GM12878 (cell line): Measurements from ENCODE around the gene ALDH18A1. TPM values are rescaled to one million over a fixed set of nuclear protein-coding genes. Genes with fewer than 3 reads are reported as not detected.

ENCODE experiments used
- ATAC-seq: fragments of 200-7000 bp; cut with Tn5 transposase; 3 replicates; pipeline ENCODE4 v1.9.1; 2020; ENCODE audit warnings: mild to moderate bottlenecking, moderate library complexity
- BruUV-seq: library from RNA; stranded (reverse); fragments of 400-500 nt; replicated peaks from 2 replicates; lab custom pipeline; 2021; lab: Mats Ljungman, UMichigan
- CTCF ChIA-PET: fragments of 300-600 bp; sonication (Branson Sonifier 250); formaldehyde crosslinking; extraction: SDS; loops from one replicate; lab custom pipeline; 2021; ENCODE audit warnings: inconsistent platforms; lab: Yijun Ruan, JAX
- POLR2A ChIA-PET: fragments of 350-600 bp; formaldehyde crosslinking; extraction: SDS; loops from one replicate; lab custom pipeline; 2021; ENCODE audit warnings: inconsistent platforms; lab: Charles Lee
- RAD21 ChIA-PET: fragments of 300-600 bp; sonication (Branson Sonifier 250); formaldehyde crosslinking; loops from one replicate; lab custom pipeline; 2023; ENCODE audit warnings: antibody characterized with exemption; ENCODE audit not compliant: unreplicated experiment; lab: Charles Lee
- SMC1A ChIA-PET: fragments of 300-600 bp; sonication (Branson Sonifier 250); formaldehyde crosslinking; loops from one replicate; lab custom pipeline; 2023; ENCODE audit not compliant: unreplicated experiment, uncharacterized antibody; lab: Charles Lee
- DNase-seq: peaks from one replicate; pipeline ENCODE4 v3.0.0-alpha.2; 2011; ENCODE audit warnings: low read depth, low spot score
- FAIRE-seq: peaks from 3 replicates; lab custom pipeline; 2011; peaks lifted over from hg19 to GRCh38; lab: Jason Lieb, UNC
- H2AFZ ChIP-seq: 2 replicates; pipeline ENCODE4 v1.6.0; 2011; ENCODE audit warnings: low read depth, low read length, control low read depth; ENCODE audit not compliant: control insufficient read depth
- H3K27ac ChIP-seq: 2 replicates; pipeline ENCODE4 v1.5.1; 2011; ENCODE audit warnings: control low read depth; ENCODE audit not compliant: control insufficient read depth, insufficient read depth
- H3K27me3 ChIP-seq, 2 experiments: replicated peaks in 1 of 2; 2 replicates each; pipeline versions ENCODE4 v1.6.0 to v1.6.1; 2011; ENCODE audit warnings: low read length in 1 of 2; ENCODE audit not compliant: control insufficient read depth in 2 of 2, insufficient read depth in 2 of 2
- H3K36me3 ChIP-seq, 2 experiments: 2 replicates each; pipeline ENCODE4 v1.5.1; 2011; ENCODE audit warnings: low read length in 1 of 2; ENCODE audit not compliant: control insufficient read depth in 2 of 2, insufficient read depth in 2 of 2
- H3K4me1 ChIP-seq: 2 replicates; pipeline ENCODE4 v1.6.1; 2011; ENCODE audit warnings: mild to moderate bottlenecking, low read length, moderate library complexity, mixed read lengths; ENCODE audit not compliant: control insufficient read depth, insufficient read depth
- H3K4me2 ChIP-seq: 2 replicates; pipeline ENCODE4 v1.6.0; 2011; ENCODE audit warnings: control low read depth; ENCODE audit not compliant: control insufficient read depth, insufficient read depth
- H3K4me3 ChIP-seq: fragments of 200-600 bp; sonication (generic); 2 replicates; pipeline ENCODE4 v1.5.1; 2016
- H3K79me2 ChIP-seq: 2 replicates; pipeline ENCODE4 v1.6.0; 2011; ENCODE audit warnings: low read length; ENCODE audit not compliant: control insufficient read depth, insufficient read depth
- H3K9ac ChIP-seq: 2 replicates; pipeline ENCODE4 v1.8.0; 2011; ENCODE audit warnings: low read length, control low read depth, mixed read lengths; ENCODE audit not compliant: control insufficient read depth, insufficient read depth
- H3K9me3 ChIP-seq: replicated peaks from 3 replicates; pipeline ENCODE4 v1.5.1; 2011; ENCODE audit warnings: mild to moderate bottlenecking, low read length; ENCODE audit not compliant: control insufficient read depth, insufficient read depth
- H4K20me1 ChIP-seq: 2 replicates; pipeline ENCODE4 v1.6.0; 2011; ENCODE audit not compliant: control insufficient read depth, insufficient read depth
- CHD2 ChIP-seq: IDR thresholded peaks from 2 replicates; pipeline ENCODE4 v1.6.1; 2011; ENCODE audit warnings: low read depth, low read length, improper control_type of control experiment, borderline replicate concordance
- EGR1 ChIP-seq, 2 experiments: IDR thresholded peaks; 1 replicate in 1 of 2; 2 replicates in 1 of 2; pipeline ENCODE4 v1.6.1; 2011 to 2012; ENCODE audit warnings: low read depth in 2 of 2, low read length in 2 of 2, borderline replicate concordance in 1 of 2, mild to moderate bottlenecking in 1 of 2, moderate library complexity in 1 of 2
- EP300 ChIP-seq, 2 experiments: fragments of 150-350 bp in 1 of 2; IDR thresholded peaks; 2 replicates each; pipeline ENCODE4 v1.6.1; 2011 to 2012; ENCODE audit warnings: low read depth in 2 of 2, low read length in 2 of 2, borderline replicate concordance in 1 of 2, improper control_type of control experiment in 1 of 2, inconsistent platforms in 1 of 2; ENCODE audit not compliant: control insufficient read depth in 1 of 2
- IKZF2 ChIP-seq, 2 experiments: fragments of 450-650 bp; IDR thresholded peaks; 2 replicates each; pipeline ENCODE4 v1.6.1; 2017; ENCODE audit warnings: mild to moderate bottlenecking in 2 of 2, moderate library complexity in 2 of 2
- KLF5 ChIP-seq: fragments of 450-650 bp; IDR thresholded peaks from 2 replicates; pipeline ENCODE4 v1.6.1; 2014; ENCODE audit warnings: mild to moderate bottlenecking; ENCODE audit not compliant: partially characterized antibody
- MLLT1 ChIP-seq: fragments of 450-650 bp; IDR thresholded peaks from 2 replicates; pipeline ENCODE4 v1.6.1; 2016; ENCODE audit warnings: mild to moderate bottlenecking
- NFIC ChIP-seq: IDR thresholded peaks from 2 replicates; pipeline ENCODE4 v1.6.1; 2012; ENCODE audit warnings: low read depth, mild to moderate bottlenecking, inconsistent platforms, low read length, moderate library complexity
- NFXL1 ChIP-seq: fragments of 450-650 bp; IDR thresholded peaks from 2 replicates; pipeline ENCODE4 v1.6.1; 2017; ENCODE audit warnings: antibody characterized with exemption, mild to moderate bottlenecking, borderline replicate concordance
- POLR2A ChIP-seq: IDR thresholded peaks from 2 replicates; pipeline ENCODE4 v1.6.1; 2011; ENCODE audit warnings: low read depth, mild to moderate bottlenecking, low read length
- SUZ12 ChIP-seq: fragments of 200-600 bp; sonication (generic); IDR thresholded peaks from one replicate; pipeline ENCODE4 v1.6.1; 2018; ENCODE audit warnings: antibody characterized with exemption, mild to moderate bottlenecking; ENCODE audit not compliant: unreplicated experiment
- TCF3 ChIP-seq: IDR thresholded peaks from 2 replicates; pipeline ENCODE4 v1.6.1; 2012; ENCODE audit warnings: low read depth, mild to moderate bottlenecking, low read length, borderline replicate concordance; ENCODE audit not compliant: insufficient read depth
- TCF7 ChIP-seq: IDR thresholded peaks from 2 replicates; pipeline ENCODE4 v1.6.1; 2014; ENCODE audit warnings: antibody characterized with exemption, borderline replicate concordance
- YBX1 ChIP-seq: fragments of 450-650 bp; IDR thresholded peaks from 2 replicates; pipeline ENCODE4 v1.6.1; 2016; ENCODE audit warnings: antibody characterized with exemption
- WGBS: methylation state at CpG from one replicate; pipeline ENCODE4 v1.1.6; 2016; ENCODE audit warnings: low lambda C conversion rate; ENCODE audit not compliant: insufficient replicate concordance, insufficient coverage; ENCODE audit errors: missing lambda C conversion rate; 5-methylcytosine and 5-hydroxymethylcytosine counted together
- in situ Hi-C: fragments of 300-500 bp; cut with MboI; formaldehyde crosslinking; loops from 9 replicates; pipeline ENCODE4 v1.14.3; 2018; ENCODE audit warnings: mixed read lengths
- intact Hi-C: fragments of 100-400 bp; cut with micrococcal nuclease; formaldehyde crosslinking; loops from one replicate; pipeline ENCODE4 v1.14.2; 2022; ENCODE audit not compliant: unreplicated experiment
- polyA plus RNA-seq, 11 experiments: library from polyadenylated mRNA; depleted of rRNA in 4 of 11; unstranded in 6 of 11; stranded (reverse) in 5 of 11; fragments of >200 nt; fragmentation: Nextera tagmentation in 4 of 11; fragmentation: Illumina TruSeq in 1 of 11; extraction: Ambion mirVana in 4 of 11; extraction: Trizol in 1 of 11; gene quantifications; 1 replicate in 1 of 11; 2 replicates in 10 of 11; pipeline versions ENCODE4 v1.2.1 to v1.2.3, GENCODE V29; 2011 to 2016; ENCODE audit warnings: inconsistent platforms in 2 of 11, missing spikeins in 2 of 11, low read depth in 1 of 11
- total RNA-seq, 4 experiments: library from RNA; depleted of rRNA in 3 of 4; stranded (reverse); fragments of >200 nt in 3 of 4; fragmentation: Illumina TruSeq in 1 of 4; extraction: Trizol in 1 of 4; gene quantifications; 2 replicates each; pipeline versions ENCODE4 v1.2.1 to v1.2.3, GENCODE V29; 2013 to 2021

ALDH18A1 gene
- total and polyA plus RNA-seq, 10 of the 15 experiments (the other 5 are each of a cell fraction or from before 2014, with no cell fraction given) = 24.3 to 118 (median 99.3) TPM

- no peak for TF ChIP-seq MLLT1
- TF ChIP-seq NFXL1 = no peak
- TF ChIP-seq EGR1 (IDR thresholded peaks at IDR 0.05; ENCODE audit: borderline replicate concordance in 1 of 2, low read depth in 2 of 2, low read length in 2 of 2) = no peak
- TF ChIP-seq KLF5 = no peak
- TF ChIP-seq TCF7 = no peak
- TF ChIP-seq, all 136 proteins: peak for 0
These were observed 21.2 kb downstream of the ALDH18A1 start (continued) for GRCh38 chr10:95635319-95635733.

- WGBS = 95% methylated on average over 1 of the region's 1 CpG
- no TSS peak for BruUV-seq
- Histone ChIP-seq H3K9me3 (no peaks in the 10 kb centered on the region), H3K4me2 (no peak overlapping the region), H3K4me1 (no peaks in the 10 kb centered on the region), H3K27me3 (no peaks in the 10 kb centered on the region), H3K79me2 (no peaks in the 10 kb centered on the region), H3K36me3 (peaks cover 7 to 37% of the 10 kb centered on the region in 2 experiments), H3K4me3 (no peak overlapping the region), H2AFZ (no peak overlapping the region), H4K20me1 (no peaks in the 10 kb centered on the region), H3K27ac (no peak overlapping the region), H3K9ac (no peak overlapping the region)
- in situ Hi-C loops (no loop called here), intact Hi-C loops (no loop called here)
- no peak for ATAC-seq
- TF ChIP-seq YBX1 (no peak), TCF3 (no peak), SUZ12 (no peak), EP300 (IDR thresholded peaks at IDR 0.05; ENCODE audit: borderline replicate concordance in 1 of 2, control insufficient read depth in 1 of 2, low read depth in 2 of 2, low read length in 2 of 2) (no peak), IKZF2 (IDR thresholded peaks at IDR 0.05) (no peak), POLR2A (no peak), NFIC (no peak), CHD2 (no peak)
- ChIA-PET SMC1A (no interaction called here), RAD21 (no interaction called here), POLR2A (no interaction called here), CTCF (interaction anchor here (0.7 kb wide), 1 partner anchor 580 kb away, joined by 3 read pairs; no protein-coding TSS in a partner anchor)
- no peak for DNase-seq
- FAIRE-seq = no peak
These were observed 27.7 kb downstream of the ALDH18A1 start for GRCh38 chr10:95628786-95629185.
